Liver (tissue), 9 donors: ENCODE results near the gene NCAPD2. TPM values are rescaled to one million over a fixed set of nuclear protein-coding genes. Genes with fewer than 3 reads are reported as not detected.

Source experiments
- DNase-seq: peaks from one replicate; pipeline ENCODE4 v3.0.0-alpha.2; 2017; ENCODE audit warnings: low spot score
- H3K27ac ChIP-seq, 2 donors: one replicate each; pipeline ENCODE4 v1.7.0; 2013; ENCODE audit warnings: inconsistent platforms in 2 of 2, low read length in 2 of 2, control low read depth in 1 of 2, low read depth in 1 of 2, mild to moderate bottlenecking in 1 of 2
- H3K27me3 ChIP-seq, 4 donors: one replicate each; pipeline versions ENCODE4 v1.6.1 to v1.7.0; 2013; ENCODE audit warnings: low read length in 3 of 4, inconsistent platforms in 1 of 4, mild to moderate bottlenecking in 1 of 4, moderate library complexity in 1 of 4; ENCODE audit not compliant: control insufficient read depth in 4 of 4, insufficient read depth in 4 of 4
- H3K36me3 ChIP-seq, 4 donors: one replicate each; pipeline versions ENCODE4 v1.6.1 to v1.7.0; 2013; ENCODE audit warnings: low read length in 3 of 4, mild to moderate bottlenecking in 3 of 4, low read depth in 1 of 4, moderate library complexity in 1 of 4; ENCODE audit not compliant: control insufficient read depth in 4 of 4, insufficient read depth in 3 of 4
- H3K4me1 ChIP-seq, 4 donors: one replicate each; pipeline versions ENCODE4 v1.6.1 to v1.7.0; 2013; ENCODE audit warnings: low read length in 3 of 4, mild to moderate bottlenecking in 3 of 4, moderate library complexity in 1 of 4; ENCODE audit not compliant: control insufficient read depth in 4 of 4, insufficient read depth in 4 of 4
- H3K4me3 ChIP-seq, 3 donors: one replicate each; pipeline versions ENCODE4 v1.6.1 to v1.7.0; 2013; ENCODE audit warnings: low read length in 3 of 3, control low read depth in 1 of 3, low read depth in 1 of 3, mild to moderate bottlenecking in 1 of 3
- H3K9ac ChIP-seq, 2 donors: one replicate each; pipeline ENCODE4 v1.7.0; 2013; ENCODE audit warnings: low read length in 2 of 2, mild to moderate bottlenecking in 2 of 2, moderate library complexity in 2 of 2, control low read depth in 1 of 2, low read depth in 1 of 2
- H3K9me3 ChIP-seq, 4 donors: one replicate each; pipeline versions ENCODE4 v1.6.1 to v1.7.0; 2013; ENCODE audit warnings: low read length in 3 of 4; ENCODE audit not compliant: control insufficient read depth in 4 of 4
- ATF3 ChIP-seq: IDR thresholded peaks from 2 replicates; pipeline ENCODE4 v1.6.1; 2016; ENCODE audit warnings: antibody characterized with exemption
- CTCF ChIP-seq: fragments of 150-350 bp; IDR thresholded peaks from 2 replicates; pipeline ENCODE4 v1.5.1; 2017; ENCODE audit warnings: improper control_type of control experiment, low read depth, low read length; ENCODE audit not compliant: missing input control
- EGR1 ChIP-seq, 2 donors: IDR thresholded peaks; 2 replicates each; pipeline ENCODE4 v1.6.1; 2016 to 2018; ENCODE audit warnings: antibody characterized with exemption in 2 of 2, low read depth in 2 of 2
- FOXA1 ChIP-seq: IDR thresholded peaks from 2 replicates; pipeline ENCODE4 v1.6.1; 2016; ENCODE audit warnings: antibody characterized with exemption
- FOXA2 ChIP-seq: IDR thresholded peaks from 2 replicates; pipeline ENCODE4 v1.6.1; 2016; ENCODE audit warnings: antibody characterized with exemption
- GABPA ChIP-seq, 2 donors: IDR thresholded peaks in 1 of 2; conservative IDR thresholded peaks in 1 of 2; 2 replicates each; pipeline ENCODE4 v1.6.1; 2016; ENCODE audit warnings: antibody characterized with exemption in 2 of 2, mild to moderate bottlenecking in 1 of 2, moderate library complexity in 1 of 2
- HNF4A ChIP-seq, 2 donors: conservative IDR thresholded peaks; 2 replicates each; pipeline ENCODE4 v1.6.1; 2016; ENCODE audit warnings: antibody characterized with exemption in 2 of 2, mild to moderate bottlenecking in 2 of 2
- JUND ChIP-seq, 2 donors: IDR thresholded peaks; 2 replicates each; pipeline ENCODE4 v1.6.1; 2016; ENCODE audit warnings: antibody characterized with exemption in 2 of 2
- MAX ChIP-seq: IDR thresholded peaks from 2 replicates; pipeline ENCODE4 v1.6.1; 2016; ENCODE audit warnings: antibody characterized with exemption
- RAD21 ChIP-seq, 2 donors: IDR thresholded peaks; 2 replicates each; pipeline ENCODE4 v1.6.1; 2016; ENCODE audit warnings: antibody characterized with exemption in 2 of 2, mild to moderate bottlenecking in 2 of 2
- REST ChIP-seq: IDR thresholded peaks from 2 replicates; pipeline ENCODE4 v1.6.1; 2016; ENCODE audit warnings: antibody characterized with exemption, mild to moderate bottlenecking
- SP1 ChIP-seq: IDR thresholded peaks from 2 replicates; pipeline ENCODE4 v1.6.1; 2018; ENCODE audit warnings: antibody characterized with exemption, mild to moderate bottlenecking
- TAF1 ChIP-seq: conservative IDR thresholded peaks from 2 replicates; pipeline ENCODE4 v1.6.1; 2016; ENCODE audit warnings: antibody characterized with exemption, mild to moderate bottlenecking
- YY1 ChIP-seq: IDR thresholded peaks from 2 replicates; pipeline ENCODE4 v1.6.1; 2016; ENCODE audit warnings: antibody characterized with exemption, mild to moderate bottlenecking
- ZBTB33 ChIP-seq: IDR thresholded peaks from 2 replicates; pipeline ENCODE4 v1.6.1; 2016; ENCODE audit warnings: antibody characterized with exemption
- WGBS: extraction: QIAGEN DNeasy Blood & Tissue Kit; methylation state at CpG from one replicate; pipeline ENCODE4 v1.1.7; 2013; 5-methylcytosine and 5-hydroxymethylcytosine counted together
- polyA plus RNA-seq, 2 donors: library from polyadenylated mRNA; stranded (reverse) in 1 of 2; unstranded in 1 of 2; fragments of 200-250 nt in 1 of 2; fragments of >200 nt in 1 of 2; fragmentation: Nextera tagmentation in 1 of 2; extraction: Ambion mirVana in 1 of 2; gene quantifications; one replicate each; pipeline versions ENCODE4 v1.2.1 to v1.2.3, GENCODE V29; 2013 to 2015
- total RNA-seq, 2 donors: library from RNA; depleted of rRNA; stranded (reverse); fragments of >200 nt; gene quantifications; one replicate each; pipeline ENCODE4 v1.2.3, GENCODE V29; 2014
- donor health status: healthy.
- donor health status: healthy.
- donor health status: healthy.
- donor health status: healthy.
- donor health status: healthy.

The NCAPD2 gene
- total and polyA plus RNA-seq, 4 donors, result 2.0 to 55.1 (median 7.4) TPM

- H3K27ac ChIP-seq, result peak within 1 kb of the TSS; percentile 90 to 100
- peak; percentile 97 for DNase-seq
- peaks cover 0 to 16% (median 3%) of the 10 kb centered on the region in 4 donors for H3K36me3 ChIP-seq
- TF ChIP-seq RAD21 (IDR thresholded peaks at IDR 0.05) (peak; percentile 5 to 11), GABPA (IDR thresholded peaks at IDR 0.05 in 1 of 2, conservative IDR thresholded peaks at IDR 0.05 in 1 of 2) (peak; percentile 96 to 99), HNF4A (conservative IDR thresholded peaks at IDR 0.05) (peak in 1 of 2 donors; percentile 17), JUND (IDR thresholded peaks at IDR 0.05) (no peak), SP1 (peak; percentile 42), ZBTB33 (peak; percentile 33), REST (no peak), FOXA1 (no peak), CTCF (no peak), MAX (peak; percentile 87), TAF1 (no peak), ATF3 (no peak), YY1 (peak; percentile 98), EGR1 (IDR thresholded peaks at IDR 0.05; ENCODE audit: low read depth in 2 of 2) (peak; percentile 30 to 50), FOXA2 (no peak)
- peak within 1 kb of the TSS; percentile 77 to 89 (median 85) for H3K4me3 ChIP-seq
- WGBS, result under 1% methylated on average over 39 of the region's 39 CpGs
- H3K9me3 ChIP-seq, result no peaks in the 10 kb centered on the region
- H3K4me1 ChIP-seq, result peaks cover 2 to 32% (median 20%) of the 10 kb centered on the region in 4 donors
- H3K27me3 ChIP-seq, result no peaks in the 10 kb centered on the region
- peak within 1 kb of the TSS; percentile 81 to 97 for H3K9ac ChIP-seq
These were observed 935 bp upstream of the NCAPD2 start, which contains the start of gene MRPL51 for GRCh38 chr12:6492838-6493496. MRPL51 (minus strand) TSS chr12:6493262; CDS start chr12:6493136, 126 bp downstream.
